ENCODE measurements around the gene MRPS2. TPM values are rescaled to one million over a fixed set of nuclear protein-coding genes. Genes with fewer than 3 reads are reported as not detected.

The MRPS2 gene
- total RNA-seq (48.0 and 50.8 TPM in 2 replicates), polyA plus RNA-seq (231 and 303 TPM in 2 replicates), polyA minus RNA-seq (71.6 and 101 TPM in 2 replicates), Bru-seq, nascent RNA (percentile 65 among the genes with signal in this experiment), BruChase-seq, experiment 1, labeled RNA remaining after a 6-hour chase (percentile 88 among the genes with signal in this experiment), BruChase-seq, experiment 2, labeled RNA remaining after a 2-hour chase (percentile 84 among the genes with signal in this experiment)
- polyA plus RNA-seq (2011; cell fraction: cytosol; rRNA removed), result 123 and 139 TPM in 2 replicates
- polyA plus RNA-seq (2011; cell fraction: nucleus; rRNA removed), result 71.2 and 82.2 TPM in 2 replicates
- polyA plus RNA-seq (2012), result 60.1 and 70.6 TPM in 2 replicates
- 211 TPM for polyA minus RNA-seq (2011; cell fraction: cytosol; rRNA and poly(A)+ RNA removed)
- polyA minus RNA-seq (2011; cell fraction: nucleus; rRNA and poly(A)+ RNA removed), result 22.9 and 33.2 TPM in 2 replicates
- long read RNA-seq, transcript MRPS2-201 (4 exons, 1,510 nt), result major isoform, 123 of 146 reads
- long read RNA-seq, partial matches to known transcripts, result 1 of 146 reads
- long read RNA-seq, other reads (novel, unspliced or antisense), result 18 of 146 reads

GRCh38 chr9:135500525-135501260 lies at the start of gene MRPS2:
Gene MRPS2, plus strand, starts transcription at chr9:135500682. Its CDS starts 29 bp downstream, at chr9:135500711.
- DNase-seq (ENCODE audit: low read depth, low spot score) (peak; percentile 84), FAIRE-seq (peak; percentile 93)
- Histone ChIP-seq H3K9ac (replicated peaks; ENCODE audit: extremely low read depth, insufficient read depth, low read length) (peak within 1 kb of the TSS; percentile 79), H3K9me3 (replicated peaks; ENCODE audit: control insufficient read depth, insufficient read depth, low read length) (no peaks in the 10 kb centered on the region), H4K20me1 (replicated peaks; ENCODE audit: control insufficient read depth, extremely low read depth, insufficient read depth, low read length) (no peaks in the 10 kb centered on the region), H3K9me1 (replicated peaks; ENCODE audit: control insufficient read depth, extremely low read depth, insufficient read depth, low read length) (no peaks in the 10 kb centered on the region), H3K4me2 (ENCODE audit: insufficient read depth, low read length) (peak within 1 kb of the TSS; percentile 92), H2AFZ (ENCODE audit: low read depth, low read length) (peak within 1 kb of the TSS; percentile 91), H3K36me3 (ENCODE audit: control insufficient read depth in 2 of 2, extremely low read depth in 1 of 2, insufficient read depth in 2 of 2, low read length in 2 of 2) (peaks cover 2 to 28% of the 10 kb centered on the region in 2 experiments), H3K27me3 (ENCODE audit: control insufficient read depth in 2 of 2, insufficient read depth in 2 of 2, low read length in 2 of 2) (no peaks in the 10 kb centered on the region), H3K79me2 (ENCODE audit: control insufficient read depth, insufficient read depth, low read length) (peaks cover 21% of the 10 kb centered on the region), H3K4me1 (ENCODE audit: control insufficient read depth, extremely low read depth, insufficient read depth, low read length) (peaks cover 14% of the 10 kb centered on the region), H3K4me3 (replicated peaks in 1 of 3; ENCODE audit: insufficient read depth in 1 of 3, low read depth in 1 of 3, low read length in 3 of 3) (peak within 1 kb of the TSS; percentile 58 to 92 (median 72)), H3K27ac (ENCODE audit: insufficient read depth, low read depth, low read length) (peak within 1 kb of the TSS; percentile 54)
- TSS peak; percentile 45 for BruUV-seq (replicated peaks)
- intact Hi-C loops (cut with micrococcal nuclease), result loop anchor here (5.0 kb wide), 1 partner anchor 102 kb away; no protein-coding TSS in a partner anchor
- CTCF ChIA-PET, result interaction anchor here (1.0 to 1.2 kb wide), 3 partner anchors 18 to 53 kb away, joined by 4 to 8 read pairs (median 4); no protein-coding TSS in a partner anchor
- POLR2A ChIA-PET, result no interaction called here
- TF ChIP-seq MYC (IDR thresholded peaks at IDR 0.05; ENCODE audit: low read depth, low read length), result peak; percentile 87
- TF ChIP-seq, protein P1, sequence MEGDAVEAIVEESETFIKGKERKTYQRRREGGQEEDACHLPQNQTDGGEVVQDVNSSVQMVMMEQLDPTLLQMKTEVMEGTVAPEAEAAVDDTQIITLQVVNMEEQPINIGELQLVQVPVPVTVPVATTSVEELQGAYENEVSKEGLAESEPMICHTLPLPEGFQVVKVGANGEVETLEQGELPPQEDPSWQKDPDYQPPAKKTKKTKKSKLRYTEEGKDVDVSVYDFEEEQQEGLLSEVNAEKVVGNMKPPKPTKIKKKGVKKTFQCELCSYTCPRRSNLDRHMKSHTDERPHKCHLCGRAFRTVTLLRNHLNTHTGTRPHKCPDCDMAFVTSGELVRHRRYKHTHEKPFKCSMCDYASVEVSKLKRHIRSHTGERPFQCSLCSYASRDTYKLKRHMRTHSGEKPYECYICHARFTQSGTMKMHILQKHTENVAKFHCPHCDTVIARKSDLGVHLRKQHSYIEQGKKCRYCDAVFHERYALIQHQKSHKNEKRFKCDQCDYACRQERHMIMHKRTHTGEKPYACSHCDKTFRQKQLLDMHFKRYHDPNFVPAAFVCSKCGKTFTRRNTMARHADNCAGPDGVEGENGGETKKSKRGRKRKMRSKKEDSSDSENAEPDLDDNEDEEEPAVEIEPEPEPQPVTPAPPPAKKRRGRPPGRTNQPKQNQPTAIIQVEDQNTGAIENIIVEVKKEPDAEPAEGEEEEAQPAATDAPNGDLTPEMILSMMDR (IDR thresholded peaks at IDR 0.05; ENCODE audit: extremely low read depth in 1 of 2, insufficient read depth in 1 of 2, low read depth in 1 of 2, low read length in 2 of 2), result peak; percentile 87 to 90
- no peak for TF ChIP-seq JUN (IDR thresholded peaks at IDR 0.05; ENCODE audit: borderline replicate concordance, insufficient read depth, insufficient read length, low read depth)
- peak; percentile 73 for TF ChIP-seq POLR2AphosphoS5 (IDR thresholded peaks at IDR 0.05; ENCODE audit: insufficient read depth, low read depth, low read length)
- peak; percentile 36 for TF ChIP-seq POLR2A (IDR thresholded peaks at IDR 0.05; ENCODE audit: low read depth, low read length)
- TF ChIP-seq, protein P2, sequence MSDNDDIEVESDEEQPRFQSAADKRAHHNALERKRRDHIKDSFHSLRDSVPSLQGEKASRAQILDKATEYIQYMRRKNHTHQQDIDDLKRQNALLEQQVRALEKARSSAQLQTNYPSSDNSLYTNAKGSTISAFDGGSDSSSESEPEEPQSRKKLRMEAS (IDR thresholded peaks at IDR 0.05; ENCODE audit: insufficient read depth, insufficient read length), result peak; percentile 33
- TF ChIP-seq FOS (IDR thresholded peaks at IDR 0.05; ENCODE audit: borderline replicate concordance, insufficient read depth, low read length), result no peak
- dilution Hi-C loops (cut with MboI; ENCODE audit: extremely low pct_ligation_motif_present, low sequenced_read_pairs), result no loop called here

Data from endothelial cell of umbilical vein (primary cell).